RPMI8226 (cell line): ENCODE measurements around the gene CANX.
"Not testable (repeated sequence)": the region's sequence is repeated elsewhere in the genome, so short reads cannot be mapped to it uniquely, and the experiment has no call there.

Source experiments
- DNase-seq: peaks from one replicate; pipeline ENCODE4 v3.0.0-alpha.2; 2015

Gene CANX

GRCh38 chr5:179698935-179699615, at the start of gene CANX:
Gene CANX, plus strand, starts transcription at chr5:179698967. Its CDS starts 6,715 bp downstream, at chr5:179705682.
- no peak for DNase-seq

- not testable (repeated sequence) for DNase-seq
Measured at GRCh38 chr5:179649166-179649703, 49.5 kb upstream of the CANX start.

- not testable (repeated sequence) for DNase-seq
Measured at GRCh38 chr5:179650245-179650644, 48.5 kb upstream of the CANX start.

GRCh38 chr5:179653135-179653534, 45.6 kb upstream of the CANX start:
- not testable (repeated sequence) for DNase-seq

- DNase-seq, result not testable (repeated sequence)
Measured at GRCh38 chr5:179657302-179658178, 41.2 kb upstream of the CANX start.

- peak; percentile 42 for DNase-seq
Measured at GRCh38 chr5:179658179-179658856, 40.4 kb upstream of the CANX start.

GRCh38 chr5:179661647-179662046, 37.1 kb upstream of the CANX start:
- not testable (repeated sequence) for DNase-seq

- DNase-seq, result peak; percentile 75
Measured at GRCh38 chr5:179668391-179668790, 30.4 kb upstream of the CANX start.

GRCh38 chr5:179678223-179679013, 20.3 kb upstream of the CANX start:
- DNase-seq, result peak; percentile 97

- peak; percentile 83 for DNase-seq
Measured at GRCh38 chr5:179679014-179679674, 19.6 kb upstream of the CANX start.

GRCh38 chr5:179680014-179680779, 18.6 kb upstream of the CANX start:
- no peak for DNase-seq

GRCh38 chr5:179680780-179681401, 17.9 kb upstream of the CANX start, which contains the start of gene CBY3:
Gene CBY3, minus strand, starts transcription at chr5:179681034. Its CDS starts 116 bp downstream, at chr5:179680918.
- DNase-seq, result no peak

GRCh38 chr5:179689212-179689611, 9.6 kb upstream of the CANX start:
- not testable (repeated sequence) for DNase-seq

GRCh38 chr5:179694561-179694960, 4.2 kb upstream of the CANX start:
- DNase-seq, result no peak

GRCh38 chr5:179696603-179697002, 2.2 kb upstream of the CANX start:
- no peak for DNase-seq

GRCh38 chr5:179697108-179697507, 1.7 kb upstream of the CANX start:
- no peak for DNase-seq

GRCh38 chr5:179697543-179697942, 1.2 kb upstream of the CANX start:
- DNase-seq, result not testable (repeated sequence)

- peak; percentile 99 for DNase-seq
Measured at GRCh38 chr5:179697993-179698934, 503 bp upstream of the CANX start.

GRCh38 chr5:179699616-179700237, 960 bp downstream of the CANX start:
- DNase-seq, result peak; percentile 34
